HL-60 (cell line): ENCODE results near the gene POTEJ.
"Not testable (repeated sequence)": the region's sequence is repeated elsewhere in the genome, so short reads cannot be mapped to it uniquely, and the experiment has no call there.

ENCODE experiments used
- CTCF ChIP-seq: IDR thresholded peaks from one replicate; pipeline ENCODE4 v1.5.1; 2011; ENCODE audit warnings: low read length, control low read depth, inconsistent platforms; ENCODE audit not compliant: insufficient read depth
- REST ChIP-seq: IDR thresholded peaks from 2 replicates; pipeline ENCODE4 v1.6.1; 2012; ENCODE audit warnings: low read depth; ENCODE audit not compliant: insufficient replicate concordance

GRCh38 chr2:130638973-130639372, 27.7 kb downstream of the POTEJ start:
- TF ChIP-seq REST, CTCF: not testable (repeated sequence)
